Neural progenitor cell (in vitro differentiated cells): ENCODE results near the gene CDK16.

ENCODE experiments used
- EZH2 ChIP-seq: fragments of 200-600 bp; sonication (generic); IDR thresholded peaks from 2 replicates; pipeline ENCODE4 v1.6.1; 2017; ENCODE audit warnings: antibody characterized with exemption, mild to moderate bottlenecking, moderate library complexity
- EZH2phosphoT487 ChIP-seq: fragments of 200-600 bp; sonication (generic); IDR thresholded peaks from 2 replicates; pipeline ENCODE4 v1.6.1; 2017; ENCODE audit warnings: antibody characterized with exemption
- TF ChIP-seq, protein P1 (sequence below): fragments of 200-600 bp; sonication (generic); IDR thresholded peaks from 2 replicates; pipeline ENCODE4 v1.5.1; 2017; ENCODE audit warnings: antibody characterized with exemption, mild to moderate bottlenecking

DNA sequence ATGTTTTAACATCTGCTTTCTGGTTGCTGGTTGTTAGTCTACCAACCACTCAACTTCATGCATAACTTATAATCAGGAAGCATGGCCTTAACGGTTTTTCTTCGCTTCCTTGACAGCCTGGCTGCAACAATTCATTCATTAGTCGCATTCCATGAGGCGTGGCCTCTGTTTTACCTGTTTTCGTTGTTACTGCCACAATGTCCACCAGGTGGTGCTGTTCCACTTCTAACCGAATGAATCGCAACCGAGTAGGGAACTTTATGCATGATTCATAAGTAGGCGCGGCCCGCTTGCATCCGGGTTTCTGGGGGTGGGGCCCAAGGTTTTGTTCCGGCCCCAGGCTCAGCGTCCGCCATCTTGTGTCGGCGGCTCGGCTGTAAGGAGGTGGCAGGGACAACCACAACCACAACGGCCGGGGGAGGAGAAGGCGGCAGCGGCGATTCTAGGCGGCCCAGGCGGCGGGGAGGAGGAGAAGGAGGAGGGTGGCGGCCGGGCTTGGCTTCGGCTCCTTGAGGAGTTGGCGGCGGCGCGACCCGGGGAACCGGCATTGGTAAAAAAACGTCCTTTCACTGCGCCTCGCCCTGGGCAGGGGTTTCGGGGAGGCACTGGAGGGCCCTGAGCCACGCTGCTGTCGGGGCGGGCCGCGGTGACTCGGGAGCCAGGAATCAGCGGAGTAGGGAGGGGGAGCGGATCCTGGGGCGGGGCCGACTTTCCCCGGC lies 24.8 kb upstream of the CDK16 start, which contains the start of gene UBA1:
- TF ChIP-seq, protein P1, sequence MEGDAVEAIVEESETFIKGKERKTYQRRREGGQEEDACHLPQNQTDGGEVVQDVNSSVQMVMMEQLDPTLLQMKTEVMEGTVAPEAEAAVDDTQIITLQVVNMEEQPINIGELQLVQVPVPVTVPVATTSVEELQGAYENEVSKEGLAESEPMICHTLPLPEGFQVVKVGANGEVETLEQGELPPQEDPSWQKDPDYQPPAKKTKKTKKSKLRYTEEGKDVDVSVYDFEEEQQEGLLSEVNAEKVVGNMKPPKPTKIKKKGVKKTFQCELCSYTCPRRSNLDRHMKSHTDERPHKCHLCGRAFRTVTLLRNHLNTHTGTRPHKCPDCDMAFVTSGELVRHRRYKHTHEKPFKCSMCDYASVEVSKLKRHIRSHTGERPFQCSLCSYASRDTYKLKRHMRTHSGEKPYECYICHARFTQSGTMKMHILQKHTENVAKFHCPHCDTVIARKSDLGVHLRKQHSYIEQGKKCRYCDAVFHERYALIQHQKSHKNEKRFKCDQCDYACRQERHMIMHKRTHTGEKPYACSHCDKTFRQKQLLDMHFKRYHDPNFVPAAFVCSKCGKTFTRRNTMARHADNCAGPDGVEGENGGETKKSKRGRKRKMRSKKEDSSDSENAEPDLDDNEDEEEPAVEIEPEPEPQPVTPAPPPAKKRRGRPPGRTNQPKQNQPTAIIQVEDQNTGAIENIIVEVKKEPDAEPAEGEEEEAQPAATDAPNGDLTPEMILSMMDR, result peak; percentile 91
- TF ChIP-seq EZH2phosphoT487, result no peak
- no peak for TF ChIP-seq EZH2
